Astrocyte (in vitro differentiated cells and primary cell): ENCODE measurements around the gene ZNF322.
"Not testable (repeated sequence)": the region's sequence is repeated elsewhere in the genome, so short reads cannot be mapped to it uniquely, and the experiment has no call there.

Experiments used
- EZH2 ChIP-seq: IDR thresholded peaks from 2 replicates; pipeline ENCODE4 v1.6.1; 2012; ENCODE audit warnings: mild to moderate bottlenecking, low read length, inconsistent platforms; ENCODE audit not compliant: insufficient read depth
- TF ChIP-seq, protein P1 (sequence below): IDR thresholded peaks from 2 replicates; pipeline ENCODE4 v1.5.1; 2011; ENCODE audit warnings: low read depth, mild to moderate bottlenecking, inconsistent platforms, low read length, moderate library complexity; ENCODE audit not compliant: insufficient read depth

DNA sequence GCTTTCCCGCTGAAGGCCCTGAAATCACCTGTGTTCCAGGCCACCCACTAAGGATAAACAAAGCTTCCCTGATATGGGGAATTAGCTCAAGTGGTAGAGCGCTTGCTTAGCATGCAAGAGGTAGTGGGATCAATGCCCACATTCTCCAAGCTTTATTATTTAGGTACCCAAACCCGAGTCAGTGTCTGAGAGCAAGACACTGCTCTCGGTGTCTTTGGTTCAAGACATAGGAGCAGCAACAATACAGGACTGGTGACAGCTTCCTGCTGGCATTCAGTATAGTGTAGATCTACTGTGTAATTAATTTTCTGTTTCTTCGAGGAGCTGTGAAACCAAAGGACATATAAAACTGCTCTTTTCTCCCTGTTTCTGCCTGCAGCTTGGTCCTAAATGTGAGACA, 13.7 kb upstream of the ZNF322 start:
- TF ChIP-seq, protein P1, sequence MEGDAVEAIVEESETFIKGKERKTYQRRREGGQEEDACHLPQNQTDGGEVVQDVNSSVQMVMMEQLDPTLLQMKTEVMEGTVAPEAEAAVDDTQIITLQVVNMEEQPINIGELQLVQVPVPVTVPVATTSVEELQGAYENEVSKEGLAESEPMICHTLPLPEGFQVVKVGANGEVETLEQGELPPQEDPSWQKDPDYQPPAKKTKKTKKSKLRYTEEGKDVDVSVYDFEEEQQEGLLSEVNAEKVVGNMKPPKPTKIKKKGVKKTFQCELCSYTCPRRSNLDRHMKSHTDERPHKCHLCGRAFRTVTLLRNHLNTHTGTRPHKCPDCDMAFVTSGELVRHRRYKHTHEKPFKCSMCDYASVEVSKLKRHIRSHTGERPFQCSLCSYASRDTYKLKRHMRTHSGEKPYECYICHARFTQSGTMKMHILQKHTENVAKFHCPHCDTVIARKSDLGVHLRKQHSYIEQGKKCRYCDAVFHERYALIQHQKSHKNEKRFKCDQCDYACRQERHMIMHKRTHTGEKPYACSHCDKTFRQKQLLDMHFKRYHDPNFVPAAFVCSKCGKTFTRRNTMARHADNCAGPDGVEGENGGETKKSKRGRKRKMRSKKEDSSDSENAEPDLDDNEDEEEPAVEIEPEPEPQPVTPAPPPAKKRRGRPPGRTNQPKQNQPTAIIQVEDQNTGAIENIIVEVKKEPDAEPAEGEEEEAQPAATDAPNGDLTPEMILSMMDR, result not testable (repeated sequence)
- TF ChIP-seq EZH2, result not testable (repeated sequence)
